Kidney capillary endothelial cell (primary cell): Measurements from ENCODE around the gene PTPRU.

Experiments
- DNase-seq: peaks from one replicate; pipeline ENCODE4 v3.0.0-alpha.2; 2018; ENCODE audit warnings: low spot score

PTPRU gene

DNA sequence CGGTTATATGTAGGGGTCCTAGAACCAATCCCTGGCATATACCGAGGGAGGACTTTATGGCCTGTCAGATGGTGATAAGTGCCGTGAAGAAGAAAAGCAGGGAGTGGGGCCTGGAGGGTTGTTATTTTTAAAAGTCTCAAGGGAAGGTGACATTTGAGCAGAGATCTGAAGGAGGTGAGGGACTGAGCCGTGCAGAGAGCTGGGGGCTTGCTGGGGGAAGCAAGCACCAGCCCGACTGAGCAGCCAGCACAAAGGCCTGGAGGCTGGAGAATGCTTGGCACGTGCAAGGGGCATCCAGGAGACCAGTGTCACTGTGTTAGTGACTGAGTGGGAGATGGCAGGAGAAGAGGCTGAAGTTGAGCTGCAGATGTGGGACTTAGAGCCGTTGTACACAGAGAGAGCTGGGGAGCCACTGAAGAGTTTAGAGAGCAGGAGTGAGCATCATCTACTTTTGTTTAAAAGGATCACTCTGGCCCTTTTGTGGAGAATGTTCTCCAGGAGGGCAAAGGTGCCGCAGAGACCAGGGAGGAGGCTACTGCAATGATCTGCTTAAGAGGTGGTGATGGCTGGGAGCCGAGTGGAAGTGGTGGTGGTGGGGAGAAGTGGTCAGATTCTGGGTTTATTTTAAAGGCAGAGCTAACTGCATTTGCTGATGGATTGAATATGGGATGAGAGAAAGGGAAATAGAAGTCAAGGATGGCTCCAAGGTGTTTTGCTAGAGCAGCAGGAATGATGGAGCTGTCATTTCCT, 31.2 kb downstream of the PTPRU start:
- DNase-seq = no peak

DNA sequence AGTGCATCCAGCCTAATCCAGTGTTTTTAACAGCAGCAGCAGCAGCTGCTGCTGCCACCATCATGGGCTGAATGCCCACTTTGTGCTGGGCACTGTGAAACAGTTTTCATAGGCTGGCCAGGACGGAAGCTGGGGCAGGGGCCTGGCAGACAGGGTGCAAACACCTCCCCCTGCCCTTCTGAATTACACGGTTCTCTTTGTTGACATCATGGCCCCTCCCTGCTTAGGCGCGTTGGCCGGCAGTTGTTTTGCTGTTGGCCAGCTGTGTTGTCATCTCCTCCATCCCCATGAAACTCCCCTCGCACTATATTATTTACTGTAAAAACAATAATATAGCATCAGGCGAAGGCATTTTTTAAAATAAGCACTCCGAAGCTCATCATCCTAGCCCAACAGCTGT, 33.1 kb downstream of the PTPRU start:
- no peak for DNase-seq

DNA sequence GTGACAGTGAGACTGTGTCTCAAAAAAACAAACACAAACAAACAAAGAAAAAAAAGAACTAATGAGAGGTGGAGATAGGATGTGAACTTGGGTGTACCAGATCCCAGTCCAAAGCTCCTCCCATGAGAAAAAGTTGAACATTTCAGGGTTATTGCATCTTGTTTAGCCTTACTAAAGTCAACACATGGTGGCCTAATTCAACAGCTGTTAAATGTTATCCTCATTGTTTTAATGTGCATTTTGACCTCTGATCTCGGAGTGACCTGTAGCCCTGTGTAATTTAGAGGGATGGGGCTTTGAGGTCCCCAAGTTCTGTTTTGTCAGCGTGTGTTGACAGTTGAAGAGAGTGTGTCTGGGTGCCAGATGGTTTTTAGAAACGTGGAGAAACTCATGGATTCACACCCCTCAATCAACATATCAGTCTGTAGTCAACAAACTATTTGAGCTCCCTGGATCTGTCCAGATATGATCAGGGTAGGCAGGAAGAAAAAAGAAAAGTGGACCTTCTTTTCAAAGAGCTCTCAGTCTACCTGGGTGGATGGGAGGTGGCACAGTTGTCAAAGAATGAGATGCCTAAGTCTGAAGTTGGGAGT, 34.7 kb downstream of the PTPRU start:
- no peak for DNase-seq

DNA sequence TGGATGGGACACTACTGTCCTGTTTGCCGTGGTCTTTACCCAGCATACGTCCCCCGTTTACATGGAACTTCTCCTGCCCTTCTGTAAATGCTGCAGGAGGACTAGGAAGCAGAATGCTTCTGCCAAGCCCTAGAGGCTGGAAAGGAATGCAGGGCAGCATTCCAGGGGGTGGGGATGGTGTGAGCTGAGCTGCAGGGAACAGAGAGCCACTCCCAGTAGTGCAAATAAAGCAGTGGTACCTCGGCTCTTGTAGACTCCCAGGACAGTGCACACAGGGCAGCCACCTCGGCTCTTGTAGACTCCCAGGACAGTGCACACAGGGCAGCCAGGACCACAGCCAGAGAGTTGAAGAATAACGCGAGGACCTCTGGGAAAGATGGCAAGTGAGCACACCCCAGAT, 35.4 kb downstream of the PTPRU start:
- no peak for DNase-seq

DNA sequence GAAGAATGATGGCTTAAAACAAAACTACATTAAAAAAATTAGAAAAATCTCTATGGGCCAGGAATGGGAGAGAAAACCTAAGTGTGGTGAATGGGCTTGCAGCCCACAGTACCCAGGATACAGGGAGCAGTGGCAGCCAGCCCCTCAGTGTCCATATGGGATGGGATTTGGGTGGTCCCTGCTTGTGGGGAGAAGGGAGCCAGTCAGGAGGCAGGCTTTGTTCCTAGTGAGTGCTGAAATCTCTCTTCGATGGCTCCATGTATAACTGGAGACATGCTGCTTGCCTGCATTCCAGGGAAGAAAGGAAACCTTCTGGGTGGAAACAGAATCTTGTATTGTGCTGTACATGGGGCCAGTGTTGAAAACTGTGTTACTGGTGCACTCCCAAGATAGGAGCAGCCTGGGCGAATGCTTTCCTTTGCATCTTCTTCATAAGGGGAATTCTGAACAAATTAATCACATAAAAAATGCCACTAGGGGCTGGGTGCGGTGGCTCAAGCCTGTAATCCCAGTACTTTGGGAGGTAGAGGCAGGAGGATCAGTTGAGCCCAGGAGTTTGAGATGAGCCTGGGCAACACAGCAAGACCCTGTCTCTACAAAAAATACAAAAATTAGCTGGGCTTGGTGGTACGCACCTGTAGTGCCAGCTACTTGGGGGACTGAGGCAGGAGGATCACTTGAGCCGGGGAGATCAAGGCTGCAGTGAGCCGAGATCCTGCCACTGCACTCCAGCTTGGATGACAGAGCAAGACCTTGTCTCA, 36.0 kb downstream of the PTPRU start:
- no peak for DNase-seq

DNA sequence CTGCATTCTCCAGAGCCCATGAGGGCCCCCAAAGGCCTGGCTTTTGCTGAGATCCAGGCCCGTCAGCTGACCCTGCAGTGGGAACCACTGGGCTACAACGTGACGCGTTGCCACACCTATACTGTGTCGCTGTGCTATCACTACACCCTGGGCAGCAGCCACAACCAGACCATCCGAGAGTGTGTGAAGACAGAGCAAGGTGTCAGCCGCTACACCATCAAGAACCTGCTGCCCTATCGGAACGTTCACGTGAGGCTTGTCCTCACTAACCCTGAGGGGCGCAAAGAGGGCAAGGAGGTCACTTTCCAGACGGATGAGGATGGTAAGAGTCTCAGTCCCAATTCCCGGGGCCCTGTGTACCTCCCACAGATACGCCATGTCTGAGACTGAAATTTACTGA, 39.1 kb downstream of the PTPRU start:
- DNase-seq = no peak

DNA sequence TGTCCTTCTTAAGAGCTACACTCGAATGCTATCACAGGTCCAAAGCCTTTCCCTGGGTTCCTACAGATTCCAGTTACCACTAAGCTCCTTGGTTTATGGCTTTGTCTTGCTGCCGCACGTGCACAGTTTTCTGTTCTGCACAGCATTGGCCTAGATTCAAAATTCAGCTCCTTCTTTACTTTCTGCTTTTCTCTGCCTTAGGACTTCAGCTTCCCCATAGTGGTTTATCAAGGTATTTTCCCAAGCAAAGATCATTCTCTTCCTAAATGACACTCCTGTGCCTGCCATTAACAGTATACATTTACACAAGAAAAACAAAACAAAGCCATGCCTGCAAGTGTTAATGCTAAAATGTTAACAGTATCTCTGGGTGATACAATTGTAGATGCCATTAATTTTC, 41.8 kb downstream of the PTPRU start:
- DNase-seq = no peak

DNA sequence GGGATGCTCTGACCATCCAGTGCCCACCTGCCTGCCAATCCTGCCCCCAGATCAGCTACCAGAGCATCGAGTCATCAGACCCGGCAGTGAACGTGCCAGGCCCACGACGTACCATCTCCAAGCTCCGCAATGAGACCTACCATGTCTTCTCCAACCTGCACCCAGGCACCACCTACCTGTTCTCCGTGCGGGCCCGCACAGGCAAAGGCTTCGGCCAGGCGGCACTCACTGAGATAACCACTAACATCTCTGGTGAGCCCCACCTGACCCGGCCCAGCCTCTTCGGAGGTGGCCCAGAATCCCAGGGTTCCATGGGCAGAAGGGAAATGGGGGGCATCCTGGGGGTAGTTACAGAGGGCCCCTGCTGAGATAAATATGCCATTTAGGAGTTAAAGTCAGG, 43.1 kb downstream of the PTPRU start:
- DNase-seq = no peak

DNA sequence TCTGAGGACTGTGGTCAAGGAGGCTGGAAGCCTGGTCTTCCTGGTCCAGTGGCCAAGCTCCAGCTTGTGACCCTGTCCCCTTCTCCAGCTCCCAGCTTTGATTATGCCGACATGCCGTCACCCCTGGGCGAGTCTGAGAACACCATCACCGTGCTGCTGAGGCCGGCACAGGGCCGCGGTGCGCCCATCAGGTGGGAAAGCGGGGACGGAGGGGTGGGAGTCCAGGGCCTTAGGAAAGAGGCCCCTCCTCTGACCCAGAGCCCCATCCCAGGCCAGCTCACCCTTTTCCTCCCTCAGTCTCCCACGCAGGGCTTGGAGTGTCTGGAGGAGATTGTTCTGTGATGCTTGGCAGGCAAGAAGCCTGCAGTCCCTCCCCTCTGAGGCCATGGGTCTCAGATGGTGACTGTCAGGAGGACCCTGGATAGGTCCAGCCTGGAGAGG, 43.6 kb downstream of the PTPRU start:
- no peak for DNase-seq

DNA sequence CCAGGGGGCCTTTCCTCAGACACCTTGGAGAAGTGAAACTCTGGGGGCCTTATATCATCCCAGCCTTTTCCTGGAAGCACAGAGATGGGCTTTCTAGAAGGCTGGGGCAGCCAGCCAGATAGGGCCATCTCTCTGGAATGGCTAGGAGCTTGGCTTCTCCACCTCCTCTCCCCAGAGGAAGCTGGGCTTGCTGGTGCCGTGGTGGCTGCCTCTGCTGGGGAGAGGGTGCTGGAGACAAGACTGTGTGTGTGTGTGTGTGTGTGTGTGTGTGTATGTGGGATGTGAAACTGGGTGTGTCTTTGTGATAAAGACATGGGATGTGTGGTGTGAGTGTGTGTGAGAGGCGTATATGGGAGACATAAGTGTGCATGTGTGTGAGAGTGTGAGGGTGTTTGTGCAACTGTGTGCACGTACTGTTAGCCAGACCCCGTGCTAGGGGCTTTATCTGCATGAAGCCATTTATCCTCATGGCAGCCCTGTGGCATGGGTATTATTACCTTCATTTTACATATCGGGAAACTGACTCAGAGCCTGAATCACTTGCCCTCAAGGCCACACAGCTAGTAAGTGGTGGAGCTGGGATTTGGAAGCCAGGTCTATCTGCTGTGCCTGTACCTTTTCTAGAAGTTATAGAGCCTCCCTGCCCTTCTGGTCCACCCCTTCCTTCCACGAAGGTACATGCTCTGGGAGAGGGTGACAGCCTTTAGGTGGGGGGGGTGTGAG, 44.2 kb downstream of the PTPRU start:
- peak; percentile 21 for DNase-seq

DNA sequence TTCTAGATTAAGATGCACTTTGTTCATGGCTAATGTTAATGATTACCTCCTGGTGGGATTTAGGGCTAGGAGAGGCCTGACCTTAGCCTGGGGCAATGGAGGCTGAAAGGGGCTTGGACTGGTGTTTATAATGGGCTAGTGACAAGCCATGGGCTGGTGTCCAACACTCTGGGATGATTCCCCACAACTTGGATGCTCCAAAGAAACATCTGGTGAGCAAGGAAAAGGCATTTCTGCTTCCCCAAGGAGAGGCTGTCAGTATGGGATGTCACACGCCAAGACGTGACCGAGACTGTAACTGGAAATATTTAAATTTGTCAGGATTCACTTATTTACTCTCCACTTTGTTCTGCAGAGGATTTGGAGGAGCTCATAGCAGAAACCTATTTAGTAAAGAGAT, 45.2 kb downstream of the PTPRU start:
- no peak for DNase-seq

DNA sequence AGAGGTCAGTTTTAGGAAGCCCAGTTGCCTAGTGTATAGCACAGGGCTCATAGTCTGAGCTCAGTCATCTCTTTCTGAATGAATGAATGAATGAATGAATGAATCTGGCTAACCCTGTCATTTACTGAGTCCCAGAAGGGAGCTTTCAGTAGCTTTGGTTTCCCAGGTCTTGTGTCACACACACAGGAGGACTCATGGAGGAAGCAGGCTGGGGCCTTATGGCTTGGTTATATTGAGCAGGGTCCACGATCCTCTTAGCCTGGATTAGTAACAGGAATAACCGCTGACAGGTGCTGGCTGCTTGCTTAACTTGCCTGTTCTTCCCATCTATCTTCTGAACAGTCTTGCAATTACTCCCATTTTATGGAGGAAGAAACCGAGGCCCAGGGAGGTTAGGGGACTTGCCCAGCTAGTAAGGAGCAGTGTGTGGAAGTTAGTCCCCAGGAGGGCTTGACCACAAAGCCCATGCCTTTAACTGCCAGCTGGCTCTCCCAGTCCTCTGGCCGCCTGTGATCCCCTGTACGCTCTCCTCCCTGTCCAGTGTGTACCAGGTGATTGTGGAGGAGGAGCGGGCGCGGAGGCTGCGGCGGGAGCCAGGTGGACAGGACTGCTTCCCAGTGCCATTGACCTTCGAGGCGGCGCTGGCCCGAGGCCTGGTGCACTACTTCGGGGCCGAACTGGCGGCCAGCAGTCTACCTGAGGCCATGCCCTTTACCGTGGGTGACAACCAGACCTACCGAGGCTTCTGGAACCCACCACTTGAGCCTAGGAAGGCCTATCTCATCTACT, 46.0 kb downstream of the PTPRU start:
- no peak for DNase-seq

DNA sequence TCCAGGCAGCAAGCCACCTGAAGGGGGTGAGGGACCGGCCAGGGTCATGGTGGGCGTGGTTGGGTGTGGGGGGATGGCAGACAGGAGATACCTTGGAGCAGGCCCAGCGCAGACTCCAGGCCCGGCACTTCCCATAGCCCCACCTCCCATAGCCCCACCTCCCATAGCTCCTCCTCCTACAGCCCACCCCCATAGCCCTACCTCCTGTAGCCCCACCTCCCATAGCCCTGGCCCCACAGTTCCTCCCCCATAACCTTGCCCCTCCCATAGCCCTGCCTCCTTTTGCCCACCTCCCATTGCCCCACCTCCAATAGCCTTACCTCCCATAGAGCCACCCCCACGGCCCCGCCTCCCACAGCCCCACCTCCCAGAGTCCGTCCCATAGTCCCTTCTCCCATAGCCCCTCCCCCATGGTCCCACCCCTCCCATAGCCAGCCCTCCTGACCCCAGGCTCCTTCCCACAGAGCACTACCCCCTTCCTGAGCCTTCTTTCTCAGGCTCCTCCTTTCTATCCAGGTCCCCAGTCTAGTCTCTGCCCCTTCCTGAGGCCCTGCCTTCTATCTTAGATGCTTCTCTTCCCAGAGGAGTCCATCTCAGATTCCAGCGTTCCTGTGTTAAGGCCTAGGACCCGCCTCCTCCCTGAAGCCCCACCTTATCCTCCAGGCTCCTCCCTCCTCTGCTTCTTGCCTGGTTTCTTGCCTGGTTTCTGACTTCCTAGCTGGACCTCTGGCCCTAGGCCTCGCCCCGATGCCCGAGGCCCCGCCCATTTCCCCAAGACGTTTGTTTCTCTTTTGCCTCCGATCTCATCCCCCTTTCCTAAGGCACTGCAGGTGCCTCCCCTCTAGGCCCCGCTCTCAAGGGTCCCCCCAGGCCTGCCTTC, 46.8 kb downstream of the PTPRU start:
- peak; percentile 14 for DNase-seq

DNA sequence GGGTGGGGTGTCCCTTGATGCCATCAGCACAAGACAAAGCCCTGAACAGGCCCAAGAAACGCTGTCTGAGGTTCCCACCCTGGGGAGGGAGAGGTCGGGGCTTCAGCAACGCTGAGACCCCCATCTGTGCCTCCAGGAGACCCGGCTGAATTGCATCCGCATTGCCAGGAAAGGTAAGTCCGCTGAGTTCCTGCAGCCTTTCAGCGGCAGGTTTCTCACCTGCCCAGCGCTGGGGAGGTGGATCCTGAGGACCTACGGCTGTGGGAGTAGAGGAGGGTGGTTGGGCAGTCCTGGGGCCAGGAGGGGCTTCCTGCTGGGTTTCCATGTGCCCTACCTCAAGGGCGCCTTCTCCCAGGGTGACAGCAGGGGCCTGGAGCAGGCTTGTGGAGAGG, 47.5 kb downstream of the PTPRU start:
- DNase-seq = no peak

DNA sequence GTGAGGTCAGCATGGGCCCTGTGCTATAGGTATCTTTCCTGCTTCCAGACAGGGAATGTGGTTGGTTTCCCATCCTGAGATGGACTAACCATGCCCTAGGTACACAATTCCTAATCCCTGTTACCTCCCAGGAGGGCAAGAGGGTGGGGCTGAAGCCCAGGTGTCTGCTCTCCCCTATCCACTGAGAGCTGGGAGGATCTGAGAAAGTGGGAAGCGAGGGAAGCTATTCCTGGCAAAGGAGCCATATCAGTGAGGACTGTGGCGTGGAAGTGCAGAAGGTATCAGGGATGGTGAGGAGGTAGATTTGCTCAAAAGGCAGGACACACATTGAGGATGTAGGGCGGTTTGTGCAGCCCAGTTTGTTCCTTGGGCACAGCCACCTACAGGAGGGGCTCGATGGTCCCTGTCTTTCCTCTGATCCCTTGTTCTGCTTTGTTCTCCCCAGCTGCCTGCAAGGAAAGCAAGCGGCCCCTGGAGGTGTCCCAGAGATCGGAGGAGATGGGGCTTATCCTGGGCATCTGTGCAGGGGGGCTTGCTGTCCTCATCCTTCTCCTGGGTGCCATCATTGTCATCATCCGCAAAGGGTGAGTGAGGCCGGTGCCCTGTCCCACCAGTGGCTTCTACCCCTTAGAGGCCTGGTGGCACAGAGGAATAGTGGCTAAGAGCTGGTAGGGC, 48.1 kb downstream of the PTPRU start:
- DNase-seq = no peak

DNA sequence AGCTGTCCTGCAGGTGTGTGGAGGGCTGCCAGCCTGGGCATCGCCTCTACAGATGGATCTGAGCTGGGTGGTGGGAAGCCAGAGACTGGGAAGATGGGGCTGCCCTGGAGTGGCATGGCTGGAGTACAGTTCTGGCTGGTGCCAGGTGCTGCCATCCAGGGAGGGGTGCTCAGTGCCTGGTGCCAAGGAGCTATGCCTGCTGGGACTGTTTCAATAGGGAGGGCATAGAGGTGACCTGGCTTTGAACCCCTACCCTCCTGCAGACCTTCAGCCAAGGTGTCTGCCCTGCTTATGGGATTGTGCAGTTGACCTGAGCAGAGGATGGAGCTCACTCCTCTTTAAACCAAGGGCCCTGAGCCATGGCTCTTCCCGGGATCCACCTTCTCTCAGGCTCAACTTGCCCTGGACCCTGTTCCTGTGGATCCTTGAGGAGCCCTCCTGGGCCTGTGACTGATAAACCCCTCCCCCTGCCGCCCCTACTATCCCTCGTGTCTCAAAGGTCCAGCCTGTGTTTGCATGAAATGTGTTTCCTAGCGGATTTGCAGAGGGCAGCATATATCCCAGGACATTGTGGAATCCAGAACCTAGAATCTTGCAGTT, 48.7 kb downstream of the PTPRU start:
- DNase-seq = no peak

DNA sequence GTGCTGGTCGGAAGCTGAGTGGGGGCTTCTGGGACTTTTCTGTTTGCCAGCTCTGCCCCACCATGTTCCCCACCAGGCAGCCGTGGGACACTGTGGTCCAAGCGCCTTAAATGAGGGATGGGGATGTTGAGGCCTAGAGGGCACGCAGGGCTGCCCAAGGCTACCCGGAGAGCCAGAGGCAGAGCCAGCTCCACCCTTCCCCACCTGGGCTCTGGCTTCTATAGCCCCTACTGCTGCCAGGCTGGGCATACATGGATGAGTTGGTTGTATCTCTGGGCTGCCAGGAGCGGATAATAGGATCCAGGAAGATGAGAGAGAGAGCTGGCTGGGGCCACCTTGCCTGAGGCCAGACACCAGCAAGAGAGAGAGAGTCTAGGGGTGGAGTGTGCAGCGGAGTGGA, 49.4 kb downstream of the PTPRU start:
- DNase-seq = no peak

DNA sequence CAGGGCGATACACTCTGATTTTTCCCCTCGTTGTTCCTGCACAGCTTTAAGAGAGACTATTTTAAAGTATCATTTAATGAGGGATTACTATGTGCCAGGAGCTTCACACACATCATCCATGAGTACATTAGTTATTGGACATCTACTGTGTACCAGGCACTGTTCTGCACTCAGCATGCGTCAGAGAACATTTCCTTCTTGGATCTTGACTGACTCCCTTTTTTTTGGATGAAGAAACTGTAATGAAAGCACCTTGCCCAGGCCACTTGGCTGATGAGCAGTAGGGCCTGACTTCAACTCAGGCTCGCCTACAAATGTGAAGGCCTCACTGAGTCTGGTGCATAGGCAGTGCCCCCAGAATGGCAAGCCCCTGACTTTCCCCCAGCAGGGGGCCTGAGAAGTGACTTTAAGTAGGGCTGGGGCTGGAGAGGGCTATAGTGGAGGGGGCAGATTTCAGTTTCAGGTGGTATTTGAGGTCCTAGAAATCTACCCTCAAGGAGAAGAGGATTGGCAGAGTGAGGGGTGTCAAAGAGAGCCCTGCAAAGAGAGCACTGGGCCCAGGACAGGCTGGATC, 50.0 kb downstream of the PTPRU start:
- DNase-seq = no peak

DNA sequence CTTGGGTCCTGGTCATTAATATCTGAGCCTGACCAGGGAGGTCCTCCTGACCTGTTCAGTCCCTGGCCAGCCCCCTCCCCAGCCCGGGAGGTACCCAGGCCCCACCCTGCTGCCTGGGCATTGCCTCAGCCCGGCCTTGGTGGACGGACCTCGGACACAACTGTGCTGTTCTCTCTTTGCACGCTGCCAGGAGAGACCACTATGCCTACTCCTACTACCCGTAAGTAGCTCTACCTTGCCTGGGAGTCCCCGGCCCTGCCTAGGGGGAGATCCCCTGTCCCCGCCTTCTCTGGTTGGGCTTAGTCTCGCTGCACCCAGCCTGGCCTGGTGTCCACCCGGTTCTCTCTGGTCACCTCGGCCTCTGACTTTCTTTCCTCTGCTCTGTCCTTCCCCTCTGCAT, 53.2 kb downstream of the PTPRU start:
- DNase-seq = no peak
